HepG2 (cell line): ENCODE results near the gene PRKCB.

Experiments
- EP300 ChIP-seq, 3 experiments: sonication (generic) in 1 of 3; formaldehyde crosslinking in 1 of 3; IDR thresholded peaks; 2 replicates each; pipeline versions ENCODE4 v1.5.1 to v1.6.1; 2011 to 2020; ENCODE audit warnings: low read depth in 2 of 3, low read length in 2 of 3, borderline replicate concordance in 1 of 3, improper control_type of control experiment in 1 of 3, mild to moderate bottlenecking in 1 of 3, missing genetic modification reagents in 1 of 3, moderate library complexity in 1 of 3
- MAZ ChIP-seq, 2 experiments: sonication (generic) in 1 of 2; formaldehyde crosslinking in 1 of 2; IDR thresholded peaks; 2 replicates each; pipeline versions ENCODE4 v1.5.0 to v1.6.1; 2012 to 2020; ENCODE audit warnings: low read depth in 2 of 2, mild to moderate bottlenecking in 2 of 2, borderline replicate concordance in 1 of 2, improper control_type of control experiment in 1 of 2, low read length in 1 of 2, missing genetic modification reagents in 1 of 2, moderate library complexity in 1 of 2
- RAD21 ChIP-seq: fragments of 450-650 bp; formaldehyde crosslinking; IDR thresholded peaks from 2 replicates; pipeline ENCODE4 v1.5.0; 2020; ENCODE audit warnings: mild to moderate bottlenecking
- TAF1 ChIP-seq: sonication (generic); formaldehyde crosslinking; IDR thresholded peaks from 2 replicates; pipeline ENCODE4 v1.4.0; 2020; ENCODE audit warnings: missing genetic modification reagents
- TOE1 ChIP-seq: sonication (generic); formaldehyde crosslinking; IDR thresholded peaks from 2 replicates; pipeline ENCODE4 v1.4.0; 2020; ENCODE audit warnings: mild to moderate bottlenecking, missing genetic modification reagents
- ZNF562 ChIP-seq: sonication (generic); formaldehyde crosslinking; IDR thresholded peaks from 2 replicates; pipeline ENCODE4 v1.8.0; 2022; ENCODE audit warnings: missing genetic modification reagents, borderline replicate concordance
- ZNF850 ChIP-seq: sonication (generic); formaldehyde crosslinking; conservative IDR thresholded peaks from 2 replicates; pipeline ENCODE4 v1.9.0; 2021; ENCODE audit warnings: mild to moderate bottlenecking, missing genetic modification reagents
- TF ChIP-seq, protein P1 (sequence below): sonication (generic); formaldehyde crosslinking; IDR thresholded peaks from 2 replicates; pipeline ENCODE4 v1.5.0; 2020; ENCODE audit warnings: mild to moderate bottlenecking, missing genetic modification reagents, moderate library complexity
- TF ChIP-seq, protein P2 (sequence below), 2 experiments: sonication (generic) in 1 of 2; formaldehyde crosslinking in 1 of 2; IDR thresholded peaks; 2 replicates each; pipeline versions ENCODE4 v1.5.1 to v1.6.1; 2011 to 2020; ENCODE audit warnings: borderline replicate concordance in 1 of 2, low read depth in 1 of 2, low read length in 1 of 2, mild to moderate bottlenecking in 1 of 2, missing genetic modification reagents in 1 of 2, moderate library complexity in 1 of 2
- TF ChIP-seq, protein P3 (sequence below): IDR thresholded peaks from 2 replicates; pipeline ENCODE4 v1.6.1; 2016; ENCODE audit warnings: missing compliant biosample characterization, missing genetic modification reagents, borderline replicate concordance
- TF ChIP-seq, protein P4 (sequence below): sonication (generic); formaldehyde crosslinking; IDR thresholded peaks from 2 replicates; pipeline ENCODE4 v1.5.0; 2020; ENCODE audit warnings: mild to moderate bottlenecking, missing genetic modification reagents

DNA sequence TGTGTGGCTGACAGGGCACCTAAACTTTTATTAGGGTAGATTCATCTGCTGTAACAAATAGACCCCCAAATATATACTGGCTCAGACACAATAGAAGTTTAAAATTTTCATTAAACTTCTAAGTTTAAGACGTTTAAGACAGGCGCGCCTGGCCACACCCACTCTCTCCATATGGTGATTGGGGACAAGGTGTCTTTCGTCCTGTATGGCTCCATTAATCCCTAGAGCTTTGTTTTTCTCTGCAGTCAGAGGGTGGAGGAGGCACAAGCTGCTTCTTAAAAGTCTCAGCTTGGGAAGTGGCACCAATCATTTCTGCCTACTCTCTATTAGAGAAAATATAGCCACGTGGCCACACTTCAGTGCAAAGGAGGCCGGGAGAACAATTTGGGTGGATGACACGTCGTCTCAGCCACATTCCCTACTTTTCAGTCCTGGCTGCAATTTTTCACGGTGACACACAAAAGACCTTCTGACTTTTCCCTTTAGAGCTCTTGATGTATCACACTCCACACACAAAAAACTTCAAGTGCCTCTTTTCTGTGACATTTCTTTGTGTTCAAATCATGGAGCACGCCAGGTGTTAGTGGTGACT, 294.8 kb downstream of the PRKCB start:
- TF ChIP-seq MAZ (IDR thresholded peaks at IDR 0.05; ENCODE audit: borderline replicate concordance, low read depth, low read length) (no peak), MAZ (CRISPR knock-in tag; IDR thresholded peaks at IDR 0.05; ENCODE audit: low read depth) (no peak), EP300 (IDR thresholded peaks at IDR 0.05; ENCODE audit: low read depth in 2 of 2, low read length in 2 of 2) (no peak), EP300 (CRISPR knock-in tag; IDR thresholded peaks at IDR 0.05; ENCODE audit: borderline replicate concordance) (no peak), ZNF850 (CRISPR knock-in tag) (no peak), ZNF562 (CRISPR knock-in tag) (no peak), TAF1 (no peak), TOE1 (CRISPR knock-in tag) (no peak), RAD21 (CRISPR knock-in tag) (no peak)
- TF ChIP-seq, protein P1, sequence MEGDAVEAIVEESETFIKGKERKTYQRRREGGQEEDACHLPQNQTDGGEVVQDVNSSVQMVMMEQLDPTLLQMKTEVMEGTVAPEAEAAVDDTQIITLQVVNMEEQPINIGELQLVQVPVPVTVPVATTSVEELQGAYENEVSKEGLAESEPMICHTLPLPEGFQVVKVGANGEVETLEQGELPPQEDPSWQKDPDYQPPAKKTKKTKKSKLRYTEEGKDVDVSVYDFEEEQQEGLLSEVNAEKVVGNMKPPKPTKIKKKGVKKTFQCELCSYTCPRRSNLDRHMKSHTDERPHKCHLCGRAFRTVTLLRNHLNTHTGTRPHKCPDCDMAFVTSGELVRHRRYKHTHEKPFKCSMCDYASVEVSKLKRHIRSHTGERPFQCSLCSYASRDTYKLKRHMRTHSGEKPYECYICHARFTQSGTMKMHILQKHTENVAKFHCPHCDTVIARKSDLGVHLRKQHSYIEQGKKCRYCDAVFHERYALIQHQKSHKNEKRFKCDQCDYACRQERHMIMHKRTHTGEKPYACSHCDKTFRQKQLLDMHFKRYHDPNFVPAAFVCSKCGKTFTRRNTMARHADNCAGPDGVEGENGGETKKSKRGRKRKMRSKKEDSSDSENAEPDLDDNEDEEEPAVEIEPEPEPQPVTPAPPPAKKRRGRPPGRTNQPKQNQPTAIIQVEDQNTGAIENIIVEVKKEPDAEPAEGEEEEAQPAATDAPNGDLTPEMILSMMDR (CRISPR knock-in tag) = no peak
- TF ChIP-seq, protein P2, sequence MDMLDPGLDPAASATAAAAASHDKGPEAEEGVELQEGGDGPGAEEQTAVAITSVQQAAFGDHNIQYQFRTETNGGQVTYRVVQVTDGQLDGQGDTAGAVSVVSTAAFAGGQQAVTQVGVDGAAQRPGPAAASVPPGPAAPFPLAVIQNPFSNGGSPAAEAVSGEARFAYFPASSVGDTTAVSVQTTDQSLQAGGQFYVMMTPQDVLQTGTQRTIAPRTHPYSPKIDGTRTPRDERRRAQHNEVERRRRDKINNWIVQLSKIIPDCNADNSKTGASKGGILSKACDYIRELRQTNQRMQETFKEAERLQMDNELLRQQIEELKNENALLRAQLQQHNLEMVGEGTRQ (IDR thresholded peaks at IDR 0.05; ENCODE audit: low read depth, low read length) = no peak
- TF ChIP-seq, protein P2 (CRISPR knock-in tag; IDR thresholded peaks at IDR 0.05; ENCODE audit: borderline replicate concordance) = no peak
- TF ChIP-seq, protein P3, sequence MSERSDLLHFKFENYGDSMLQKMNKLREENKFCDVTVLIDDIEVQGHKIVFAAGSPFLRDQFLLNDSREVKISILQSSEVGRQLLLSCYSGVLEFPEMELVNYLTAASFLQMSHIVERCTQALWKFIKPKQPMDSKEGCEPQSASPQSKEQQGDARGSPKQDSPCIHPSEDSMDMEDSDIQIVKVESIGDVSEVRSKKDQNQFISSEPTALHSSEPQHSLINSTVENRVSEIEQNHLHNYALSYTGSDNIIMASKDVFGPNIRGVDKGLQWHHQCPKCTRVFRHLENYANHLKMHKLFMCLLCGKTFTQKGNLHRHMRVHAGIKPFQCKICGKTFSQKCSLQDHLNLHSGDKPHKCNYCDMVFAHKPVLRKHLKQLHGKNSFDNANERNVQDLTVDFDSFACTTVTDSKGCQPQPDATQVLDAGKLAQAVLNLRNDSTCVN = no peak
- TF ChIP-seq, protein P4, sequence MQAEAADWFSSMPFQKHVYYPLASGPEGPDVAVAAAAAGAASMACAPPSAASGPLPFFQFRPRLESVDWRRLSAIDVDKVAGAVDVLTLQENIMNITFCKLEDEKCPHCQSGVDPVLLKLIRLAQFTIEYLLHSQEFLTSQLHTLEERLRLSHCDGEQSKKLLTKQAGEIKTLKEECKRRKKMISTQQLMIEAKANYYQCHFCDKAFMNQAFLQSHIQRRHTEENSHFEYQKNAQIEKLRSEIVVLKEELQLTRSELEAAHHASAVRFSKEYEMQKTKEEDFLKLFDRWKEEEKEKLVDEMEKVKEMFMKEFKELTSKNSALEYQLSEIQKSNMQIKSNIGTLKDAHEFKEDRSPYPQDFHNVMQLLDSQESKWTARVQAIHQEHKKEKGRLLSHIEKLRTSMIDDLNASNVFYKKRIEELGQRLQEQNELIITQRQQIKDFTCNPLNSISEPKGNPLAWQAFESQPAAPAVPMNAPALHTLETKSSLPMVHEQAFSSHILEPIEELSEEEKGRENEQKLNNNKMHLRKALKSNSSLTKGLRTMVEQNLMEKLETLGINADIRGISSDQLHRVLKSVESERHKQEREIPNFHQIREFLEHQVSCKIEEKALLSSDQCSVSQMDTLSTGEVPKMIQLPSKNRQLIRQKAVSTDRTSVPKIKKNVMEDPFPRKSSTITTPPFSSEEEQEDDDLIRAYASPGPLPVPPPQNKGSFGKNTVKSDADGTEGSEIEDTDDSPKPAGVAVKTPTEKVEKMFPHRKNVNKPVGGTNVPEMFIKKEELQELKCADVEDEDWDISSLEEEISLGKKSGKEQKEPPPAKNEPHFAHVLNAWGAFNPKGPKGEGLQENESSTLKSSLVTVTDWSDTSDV (CRISPR knock-in tag) = no peak
